B cell (primary cell): Measurements from ENCODE around the gene KIAA0232.

ENCODE experiments used
- EZH2 ChIP-seq: IDR thresholded peaks from 2 replicates; pipeline ENCODE4 v1.6.1; 2012; ENCODE audit warnings: borderline replicate concordance, low read depth, mild to moderate bottlenecking, moderate library complexity, low read length; ENCODE audit not compliant: insufficient read depth, poor library complexity, severe bottlenecking
- TF ChIP-seq, protein P1 (sequence below): fragments of 200-600 bp; IDR thresholded peaks from one replicate; pipeline ENCODE4 v1.8.0; 2022; ENCODE audit warnings: antibody characterized with exemption, mild to moderate bottlenecking

DNA sequence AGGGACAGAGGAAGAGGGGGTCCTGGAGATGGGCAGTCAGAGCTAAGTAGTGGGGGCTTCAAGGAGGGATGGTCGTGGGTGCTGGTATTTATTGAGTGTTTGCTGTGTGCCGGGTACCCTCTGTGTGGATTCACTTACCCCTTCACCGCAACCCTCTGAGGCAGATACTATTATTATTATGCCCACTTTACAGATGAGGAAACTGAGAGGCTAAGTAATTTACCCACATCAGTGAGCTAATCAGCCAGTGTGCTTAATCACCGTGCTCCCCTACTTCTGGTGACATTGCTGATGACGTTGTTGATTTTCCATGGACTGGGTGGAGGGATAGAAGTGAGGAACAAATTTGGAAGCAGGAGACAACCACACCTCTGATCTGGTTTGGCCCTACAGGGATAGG is 4.1 kb upstream of the KIAA0232 start:
- TF ChIP-seq, protein P1, sequence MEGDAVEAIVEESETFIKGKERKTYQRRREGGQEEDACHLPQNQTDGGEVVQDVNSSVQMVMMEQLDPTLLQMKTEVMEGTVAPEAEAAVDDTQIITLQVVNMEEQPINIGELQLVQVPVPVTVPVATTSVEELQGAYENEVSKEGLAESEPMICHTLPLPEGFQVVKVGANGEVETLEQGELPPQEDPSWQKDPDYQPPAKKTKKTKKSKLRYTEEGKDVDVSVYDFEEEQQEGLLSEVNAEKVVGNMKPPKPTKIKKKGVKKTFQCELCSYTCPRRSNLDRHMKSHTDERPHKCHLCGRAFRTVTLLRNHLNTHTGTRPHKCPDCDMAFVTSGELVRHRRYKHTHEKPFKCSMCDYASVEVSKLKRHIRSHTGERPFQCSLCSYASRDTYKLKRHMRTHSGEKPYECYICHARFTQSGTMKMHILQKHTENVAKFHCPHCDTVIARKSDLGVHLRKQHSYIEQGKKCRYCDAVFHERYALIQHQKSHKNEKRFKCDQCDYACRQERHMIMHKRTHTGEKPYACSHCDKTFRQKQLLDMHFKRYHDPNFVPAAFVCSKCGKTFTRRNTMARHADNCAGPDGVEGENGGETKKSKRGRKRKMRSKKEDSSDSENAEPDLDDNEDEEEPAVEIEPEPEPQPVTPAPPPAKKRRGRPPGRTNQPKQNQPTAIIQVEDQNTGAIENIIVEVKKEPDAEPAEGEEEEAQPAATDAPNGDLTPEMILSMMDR = no peak
- no peak for TF ChIP-seq EZH2
